Activated CD4-positive, alpha-beta memory T cell treated with anti-CD3 and anti-CD28 coated beads for 36 hours (primary cell): ENCODE data around the gene IRF7. TPM values are rescaled to one million over a fixed set of nuclear protein-coding genes. Genes with fewer than 3 reads are reported as not detected.
A peak's percentile ranks its signal among the peaks of the same experiment; 100 is the strongest.
"Not testable (repeated sequence)": the region's sequence is repeated elsewhere in the genome, so short reads cannot be mapped to it uniquely, and the experiment has no call there.

Experiments used
- CTCF ChIA-PET: fragments of 350-600 bp; sonication (Branson Sonifier 250); formaldehyde crosslinking; loops from one replicate; lab custom pipeline; 2021; ENCODE audit warnings: antibody characterized with exemption, inconsistent platforms; lab: Charles Lee
- POLR2A ChIA-PET: fragments of 350-600 bp; sonication (Branson Sonifier 250); formaldehyde crosslinking; loops from one replicate; lab custom pipeline; 2021; ENCODE audit warnings: antibody characterized with exemption; lab: Charles Lee
- DNase-seq: peaks from one replicate; pipeline ENCODE4 v3.0.0-alpha.2; 2020
- H3K27ac Mint-ChIP-seq: one replicate; pipeline ENCODE4 v1.8.0; 2021; ENCODE audit warnings: mixed read lengths
- H3K27me3 Mint-ChIP-seq: one replicate; pipeline ENCODE4 v1.8.0; 2021; ENCODE audit warnings: mixed read lengths
- H3K36me3 Mint-ChIP-seq: one replicate; pipeline ENCODE4 v1.8.0; 2021; ENCODE audit warnings: mixed read lengths
- H3K4me1 Mint-ChIP-seq: one replicate; pipeline ENCODE4 v1.8.0; 2021; ENCODE audit warnings: low read depth, mixed read lengths
- H3K4me3 Mint-ChIP-seq: one replicate; pipeline ENCODE4 v1.8.0; 2021; ENCODE audit warnings: mild to moderate bottlenecking, mixed read lengths
- H3K9me3 Mint-ChIP-seq: one replicate; pipeline ENCODE4 v1.8.0; 2021; ENCODE audit warnings: mixed read lengths
- intact Hi-C: fragments of 100-400 bp; cut with micrococcal nuclease; formaldehyde crosslinking; loops from one replicate; pipeline ENCODE4 v1.15.1; 2023
- total RNA-seq, 2 experiments: library from RNA; stranded (reverse); gene quantifications; one replicate each; pipeline ENCODE4 v1.2.3, GENCODE V29; 2021

The IRF7 gene
- 10 to 100 TPM; 79.9 to 80.7 TPM for total RNA-seq

- no peaks in the 10 kb centered on the region for H3K27me3 Mint-ChIP-seq
- peaks cover 17% of the 10 kb centered on the region for H3K4me1 Mint-ChIP-seq
- peak; percentile 94 for DNase-seq
Observed at GRCh38 chr11:615504-616319, at the start of gene IRF7. TSS of gene IRF7 (minus strand) at chr11:615950. CDS start at chr11:615364, 586 bp downstream.

GRCh38 chr11:665062-665703 is 49.4 kb upstream of the IRF7 start:
- intact Hi-C loops, result no loop called here
- ChIA-PET POLR2A (interaction anchor here (0.8 kb wide), 1 partner anchor 18 kb away, joined by 4 read pairs; no protein-coding TSS in a partner anchor), CTCF (interaction anchor here (1.5 to 2.3 kb wide), 2 partner anchors 57 to 111 kb away, joined by 5 to 6 read pairs; no protein-coding TSS in a partner anchor)
- H3K9me3 Mint-ChIP-seq, result no peaks in the 10 kb centered on the region
- no peaks in the 10 kb centered on the region for H3K4me1 Mint-ChIP-seq
- DNase-seq, result no peak
- H3K27ac Mint-ChIP-seq, result no peak overlapping the region
- no peaks in the 10 kb centered on the region for H3K27me3 Mint-ChIP-seq
- no peak overlapping the region for H3K4me3 Mint-ChIP-seq
- peaks cover 11% of the 10 kb centered on the region for H3K36me3 Mint-ChIP-seq

More at GRCh38 chr11:615504-616319, at the start of gene IRF7:
- Mint-ChIP-seq H3K27ac (peak within 1 kb of the TSS; percentile 92), H3K4me3 (peak within 1 kb of the TSS; percentile 92), H3K9me3 (no peaks in the 10 kb centered on the region), H3K36me3 (peaks cover 28% of the 10 kb centered on the region)
- intact Hi-C loops, result loop anchor here (1.0 to 5.0 kb wide), 4 partner anchors 38 to 182 kb away; partner anchors contain the start of genes DEAF1, PHRF1, SLC25A22 and TMEM80
- POLR2A ChIA-PET, result interaction anchor here (0.6 to 1.4 kb wide), 6 partner anchors 24 to 180 kb away, joined by 3 to 5 read pairs (median 4); partner anchors contain the start of genes HRAS and PHRF1
- CTCF ChIA-PET, result no interaction called here

GRCh38 chr11:662689-663274 is 47.0 kb upstream of the IRF7 start:
- H3K4me1 Mint-ChIP-seq, result no peaks in the 10 kb centered on the region
- no peaks in the 10 kb centered on the region for H3K9me3 Mint-ChIP-seq
- no peak overlapping the region for H3K4me3 Mint-ChIP-seq
- no peaks in the 10 kb centered on the region for H3K27me3 Mint-ChIP-seq
- intact Hi-C loops, result loop anchor here (1.0 kb wide), 1 partner anchor 61 kb away; no protein-coding TSS in a partner anchor
- no peak overlapping the region for H3K27ac Mint-ChIP-seq
- peaks cover 13% of the 10 kb centered on the region for H3K36me3 Mint-ChIP-seq
- peak; percentile 56 for DNase-seq
- CTCF ChIA-PET, result interaction anchor here (0.6 to 3.3 kb wide), 4 partner anchors 11 to 60 kb away, joined by 3 to 38 read pairs (median 4); partner anchors contain the start of gene TMEM80
- POLR2A ChIA-PET, result no interaction called here

- intact Hi-C loops, result no loop called here
- ChIA-PET POLR2A (interaction anchor here (0.6 kb wide), 1 partner anchor 81 kb away, joined by 3 read pairs; no protein-coding TSS in a partner anchor), CTCF (interaction anchor here (3.3 kb wide), 1 partner anchor 62 kb away, joined by 38 read pairs; no protein-coding TSS in a partner anchor)
- no peak for DNase-seq
- Mint-ChIP-seq H3K4me1 (no peaks in the 10 kb centered on the region), H3K27me3 (no peaks in the 10 kb centered on the region), H3K36me3 (peaks cover 13% of the 10 kb centered on the region), H3K4me3 (no peak overlapping the region), H3K27ac (no peak overlapping the region), H3K9me3 (no peaks in the 10 kb centered on the region)
Observed at GRCh38 chr11:660681-661444, 45.1 kb upstream of the IRF7 start.

- no peak overlapping the region for H3K27ac Mint-ChIP-seq
- H3K4me1 Mint-ChIP-seq, result no peaks in the 10 kb centered on the region
- no peaks in the 10 kb centered on the region for H3K9me3 Mint-ChIP-seq
- ChIA-PET CTCF (no interaction called here), POLR2A (interaction anchor here (0.6 kb wide), 1 partner anchor 81 kb away, joined by 3 read pairs; no protein-coding TSS in a partner anchor)
- no peak overlapping the region for H3K4me3 Mint-ChIP-seq
- intact Hi-C loops, result no loop called here
- DNase-seq, result no peak
- no peaks in the 10 kb centered on the region for H3K27me3 Mint-ChIP-seq
- H3K36me3 Mint-ChIP-seq, result peaks cover 12% of the 10 kb centered on the region
Observed at GRCh38 chr11:660281-660680, 44.5 kb upstream of the IRF7 start.

GRCh38 chr11:659532-660085 is 43.9 kb upstream of the IRF7 start:
- Mint-ChIP-seq H3K4me1 (no peaks in the 10 kb centered on the region), H3K36me3 (peaks cover 11% of the 10 kb centered on the region), H3K27ac (no peak overlapping the region), H3K9me3 (no peaks in the 10 kb centered on the region), H3K27me3 (no peaks in the 10 kb centered on the region), H3K4me3 (no peak overlapping the region)
- DNase-seq, result no peak
- CTCF ChIA-PET, result no interaction called here
- intact Hi-C loops, result no loop called here
- POLR2A ChIA-PET, result no interaction called here

GRCh38 chr11:657691-658126 is 42.0 kb upstream of the IRF7 start:
- intact Hi-C loops, result no loop called here
- H3K9me3 Mint-ChIP-seq, result no peaks in the 10 kb centered on the region
- no peak overlapping the region for H3K4me3 Mint-ChIP-seq
- ChIA-PET CTCF (no interaction called here), POLR2A (no interaction called here)
- H3K4me1 Mint-ChIP-seq, result no peaks in the 10 kb centered on the region
- no peak for DNase-seq
- no peaks in the 10 kb centered on the region for H3K27me3 Mint-ChIP-seq
- no peak overlapping the region for H3K27ac Mint-ChIP-seq
- H3K36me3 Mint-ChIP-seq, result peaks cover 9% of the 10 kb centered on the region

- Mint-ChIP-seq H3K36me3 (peaks cover 7% of the 10 kb centered on the region), H3K27me3 (no peaks in the 10 kb centered on the region), H3K4me3 (no peak overlapping the region), H3K9me3 (no peaks in the 10 kb centered on the region), H3K27ac (no peak overlapping the region), H3K4me1 (no peaks in the 10 kb centered on the region)
- POLR2A ChIA-PET, result no interaction called here
- CTCF ChIA-PET, result no interaction called here
- no peak for DNase-seq
- intact Hi-C loops, result no loop called here
Observed at GRCh38 chr11:656866-657265, 41.1 kb upstream of the IRF7 start.

GRCh38 chr11:656426-656825 is 40.7 kb upstream of the IRF7 start:
- ChIA-PET CTCF (no interaction called here), POLR2A (no interaction called here)
- Mint-ChIP-seq H3K27me3 (no peaks in the 10 kb centered on the region), H3K27ac (no peak overlapping the region), H3K4me1 (no peaks in the 10 kb centered on the region), H3K9me3 (no peaks in the 10 kb centered on the region), H3K36me3 (peaks cover 7% of the 10 kb centered on the region), H3K4me3 (no peak overlapping the region)
- no peak for DNase-seq
- intact Hi-C loops, result no loop called here

GRCh38 chr11:655036-655726 is 39.4 kb upstream of the IRF7 start:
- H3K9me3 Mint-ChIP-seq, result no peaks in the 10 kb centered on the region
- H3K27me3 Mint-ChIP-seq, result no peaks in the 10 kb centered on the region
- H3K4me3 Mint-ChIP-seq, result no peak overlapping the region
- intact Hi-C loops, result no loop called here
- DNase-seq, result no peak
- peaks cover 9% of the 10 kb centered on the region for H3K36me3 Mint-ChIP-seq
- no peak overlapping the region for H3K27ac Mint-ChIP-seq
- CTCF ChIA-PET, result no interaction called here
- H3K4me1 Mint-ChIP-seq, result no peaks in the 10 kb centered on the region
- POLR2A ChIA-PET, result no interaction called here

GRCh38 chr11:654444-654843 is 38.7 kb upstream of the IRF7 start:
- H3K27me3 Mint-ChIP-seq, intact Hi-C loops, DNase-seq, CTCF ChIA-PET, H3K9me3 Mint-ChIP-seq, H3K27ac Mint-ChIP-seq, POLR2A ChIA-PET, H3K36me3 Mint-ChIP-seq, H3K4me3 Mint-ChIP-seq, H3K4me1 Mint-ChIP-seq: not testable (repeated sequence)
